T-helper 1 cell (primary cell): ENCODE measurements around the gene ARID1B.

Experiments used
- DNase-seq, 5 donors: peaks; one replicate each; pipeline ENCODE4 v3.0.0-alpha.2; 2012 to 2020

ARID1B gene

GRCh38 chr6:156910938-156911337 is 133.8 kb downstream of the ARID1B start:
- no peak for DNase-seq

GRCh38 chr6:156911581-156911980 is 134.4 kb downstream of the ARID1B start:
- DNase-seq: no peak

- DNase-seq: no peak
Measured at GRCh38 chr6:156912431-156912830, 135.3 kb downstream of the ARID1B start.

- no peak for DNase-seq
Measured at GRCh38 chr6:156914181-156914580, 137.0 kb downstream of the ARID1B start.

- no peak for DNase-seq
Measured at GRCh38 chr6:156916130-156916801, 139.1 kb downstream of the ARID1B start.

GRCh38 chr6:156917213-156917612 is 140.0 kb downstream of the ARID1B start:
- DNase-seq: no peak

GRCh38 chr6:156918647-156919046 is 141.5 kb downstream of the ARID1B start:
- no peak for DNase-seq

- DNase-seq: no peak
Measured at GRCh38 chr6:156919370-156919769, 142.2 kb downstream of the ARID1B start.

GRCh38 chr6:156919814-156920369 is 142.7 kb downstream of the ARID1B start:
- DNase-seq: no peak

- no peak for DNase-seq
Measured at GRCh38 chr6:156924246-156924645, 147.1 kb downstream of the ARID1B start.

GRCh38 chr6:156925026-156925425 is 147.8 kb downstream of the ARID1B start:
- DNase-seq: no peak

GRCh38 chr6:156925718-156926607 is 148.8 kb downstream of the ARID1B start:
- no peak for DNase-seq

- DNase-seq: no peak
Measured at GRCh38 chr6:156928126-156928525, 150.9 kb downstream of the ARID1B start.

GRCh38 chr6:156928972-156929371 is 151.8 kb downstream of the ARID1B start:
- DNase-seq: no peak

- no peak for DNase-seq
Measured at GRCh38 chr6:156931283-156931682, 154.1 kb downstream of the ARID1B start.

- no peak for DNase-seq
Measured at GRCh38 chr6:156933201-156934068, 156.3 kb downstream of the ARID1B start.

- DNase-seq: no peak
Measured at GRCh38 chr6:156934069-156934460, 156.9 kb downstream of the ARID1B start.

GRCh38 chr6:156935000-156935399 is 157.8 kb downstream of the ARID1B start:
- DNase-seq: no peak

GRCh38 chr6:156938143-156938542 is 161.0 kb downstream of the ARID1B start:
- no peak for DNase-seq

GRCh38 chr6:156940221-156940620 is 163.0 kb downstream of the ARID1B start:
- no peak for DNase-seq

GRCh38 chr6:156942266-156942665 is 165.1 kb downstream of the ARID1B start:
- no peak for DNase-seq

- DNase-seq: no peak
Measured at GRCh38 chr6:156943166-156943565, 166.0 kb downstream of the ARID1B start.

- DNase-seq: no peak
Measured at GRCh38 chr6:156943816-156944215, 166.6 kb downstream of the ARID1B start.
